NB4 (cell line): ENCODE data around the gene GREB1.

ENCODE experiments used
- MYC ChIP-seq: IDR thresholded peaks from 2 replicates; pipeline ENCODE4 v1.6.1; 2011; ENCODE audit warnings: low read depth, low read length
- POLR2A ChIP-seq: IDR thresholded peaks from 2 replicates; pipeline ENCODE4 v1.6.1; 2011; ENCODE audit warnings: mild to moderate bottlenecking; ENCODE audit not compliant: insufficient read length; ENCODE audit errors: extremely low read depth
- TF ChIP-seq, protein P1 (sequence below): IDR thresholded peaks from one replicate; pipeline ENCODE4 v1.5.1; 2012; ENCODE audit warnings: low read depth, low read length

DNA sequence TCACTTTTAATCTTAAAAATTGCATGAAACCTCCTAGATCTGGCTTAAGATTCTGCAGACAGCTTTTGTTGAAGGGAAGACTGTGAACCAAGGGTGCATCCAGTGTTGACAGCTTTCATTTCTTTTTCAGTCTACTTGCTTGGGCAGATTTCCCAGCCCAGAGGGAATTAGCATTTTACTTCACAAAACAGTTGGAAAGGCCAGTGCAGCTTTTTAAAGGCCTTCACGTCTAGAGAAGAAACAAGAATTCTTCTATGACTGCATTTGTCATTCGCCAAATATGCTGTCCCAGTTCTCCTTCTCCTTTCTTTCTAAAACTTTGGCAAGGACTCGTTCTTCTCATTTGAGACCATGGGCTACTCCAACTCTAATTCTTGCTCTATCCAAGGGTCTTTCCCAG is 118.7 kb downstream of the GREB1 start:
- TF ChIP-seq, protein P1, sequence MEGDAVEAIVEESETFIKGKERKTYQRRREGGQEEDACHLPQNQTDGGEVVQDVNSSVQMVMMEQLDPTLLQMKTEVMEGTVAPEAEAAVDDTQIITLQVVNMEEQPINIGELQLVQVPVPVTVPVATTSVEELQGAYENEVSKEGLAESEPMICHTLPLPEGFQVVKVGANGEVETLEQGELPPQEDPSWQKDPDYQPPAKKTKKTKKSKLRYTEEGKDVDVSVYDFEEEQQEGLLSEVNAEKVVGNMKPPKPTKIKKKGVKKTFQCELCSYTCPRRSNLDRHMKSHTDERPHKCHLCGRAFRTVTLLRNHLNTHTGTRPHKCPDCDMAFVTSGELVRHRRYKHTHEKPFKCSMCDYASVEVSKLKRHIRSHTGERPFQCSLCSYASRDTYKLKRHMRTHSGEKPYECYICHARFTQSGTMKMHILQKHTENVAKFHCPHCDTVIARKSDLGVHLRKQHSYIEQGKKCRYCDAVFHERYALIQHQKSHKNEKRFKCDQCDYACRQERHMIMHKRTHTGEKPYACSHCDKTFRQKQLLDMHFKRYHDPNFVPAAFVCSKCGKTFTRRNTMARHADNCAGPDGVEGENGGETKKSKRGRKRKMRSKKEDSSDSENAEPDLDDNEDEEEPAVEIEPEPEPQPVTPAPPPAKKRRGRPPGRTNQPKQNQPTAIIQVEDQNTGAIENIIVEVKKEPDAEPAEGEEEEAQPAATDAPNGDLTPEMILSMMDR = no peak
- no peak for TF ChIP-seq POLR2A
- TF ChIP-seq MYC = no peak
